ENCODE results near the gene SLC25A44.

SLC25A44 gene

GRCh38 chr1:156244126-156244525 lies 50.2 kb downstream of the SLC25A44 start:
- no peak for DNase-seq

GRCh38 chr1:156244712-156245111 lies 50.8 kb downstream of the SLC25A44 start:
- no peak for DNase-seq

GRCh38 chr1:156245451-156246232 lies 51.7 kb downstream of the SLC25A44 start:
- no peak for DNase-seq

GRCh38 chr1:156246241-156246780 lies 52.4 kb downstream of the SLC25A44 start:
- DNase-seq: no peak

- DNase-seq: no peak
Measured at GRCh38 chr1:156246781-156247459, 53.0 kb downstream of the SLC25A44 start.

- no peak for DNase-seq
Measured at GRCh38 chr1:156247460-156248322, 53.8 kb downstream of the SLC25A44 start, which contains the start of gene PAQR6. Gene PAQR6, minus strand, starts transcription at chr1:156248056. Its CDS starts 1,325 bp downstream, at chr1:156246731.

GRCh38 chr1:156248323-156248683 lies 54.4 kb downstream of the SLC25A44 start:
- no peak for DNase-seq

GRCh38 chr1:156249593-156249992 lies 55.7 kb downstream of the SLC25A44 start:
- no peak for DNase-seq

- no peak for DNase-seq
Measured at GRCh38 chr1:156251527-156251926, 57.6 kb downstream of the SLC25A44 start.

GRCh38 chr1:156253634-156254033 lies 59.7 kb downstream of the SLC25A44 start:
- DNase-seq: no peak

GRCh38 chr1:156257711-156258110 lies 63.8 kb downstream of the SLC25A44 start:
- no peak for DNase-seq

- DNase-seq: no peak
Measured at GRCh38 chr1:156258859-156259258, 65.0 kb downstream of the SLC25A44 start.

GRCh38 chr1:156259805-156260204 lies 65.9 kb downstream of the SLC25A44 start:
- no peak for DNase-seq

GRCh38 chr1:156260896-156261295 lies 67.0 kb downstream of the SLC25A44 start:
- DNase-seq: no peak
